Transverse colon (tissue), 4 donors: Measurements from ENCODE around the gene VAC14. TPM values are rescaled to one million over a fixed set of nuclear protein-coding genes. Genes with fewer than 3 reads are reported as not detected.
A peak's percentile ranks its signal among the peaks of the same experiment; 100 is the strongest.

Experiments
- DNase-seq: peaks from one replicate; pipeline ENCODE4 v3.0.0-alpha.2; 2019
- H3K27ac ChIP-seq, 4 donors: fragments of 200-600 bp; sonication (generic); 2 replicates each; pipeline ENCODE4 v1.5.1; 2016 to 2018; ENCODE audit warnings: inconsistent platforms in 4 of 4
- H3K27me3 ChIP-seq: fragments of 200-600 bp; sonication (generic); 2 replicates; pipeline ENCODE4 v1.5.1; 2017; ENCODE audit warnings: inconsistent platforms
- H3K36me3 ChIP-seq, 4 donors: fragments of 200-600 bp; sonication (generic); 2 replicates each; pipeline ENCODE4 v1.5.1; 2017 to 2019; ENCODE audit warnings: inconsistent platforms in 4 of 4
- H3K4me1 ChIP-seq, 4 donors: fragments of 200-600 bp; sonication (generic); 2 replicates each; pipeline ENCODE4 v1.5.1; 2017 to 2020; ENCODE audit warnings: inconsistent platforms in 4 of 4
- H3K4me3 ChIP-seq, 4 donors: fragments of 200-600 bp; sonication (generic); 1 replicate in 1 of 4; 2 replicates in 3 of 4; pipeline versions ENCODE4 v1.5.1 to v1.6.1; 2017 to 2019; ENCODE audit warnings: inconsistent platforms in 4 of 4
- H3K9me3 ChIP-seq, 2 donors: fragments of 200-600 bp; sonication (generic); 2 replicates each; pipeline ENCODE4 v1.5.1; 2017 to 2019; ENCODE audit warnings: inconsistent platforms in 2 of 2
- CTCF ChIP-seq, 5 experiments: fragments of 200-600 bp in 3 of 5; fragments of 450-650 bp in 2 of 5; sonication (generic) in 3 of 5; IDR thresholded peaks; 1 replicate in 2 of 5; 2 replicates in 3 of 5; pipeline ENCODE4 v1.5.1; 2016 to 2017; ENCODE audit warnings: antibody characterized with exemption in 5 of 5, inconsistent platforms in 3 of 5, mild to moderate bottlenecking in 2 of 5, moderate library complexity in 1 of 5
- EP300 ChIP-seq: sonication (generic); formaldehyde crosslinking; IDR thresholded peaks from one replicate; pipeline ENCODE4 v1.6.1; 2017; ENCODE audit warnings: antibody characterized with exemption, low read depth
- POLR2A ChIP-seq: fragments of 450-650 bp; IDR thresholded peaks from one replicate; pipeline ENCODE4 v1.6.1; 2016; ENCODE audit warnings: antibody characterized with exemption, mild to moderate bottlenecking, moderate library complexity
- POLR2AphosphoS5 ChIP-seq, 3 donors: sonication (generic); formaldehyde crosslinking; IDR thresholded peaks; one replicate each; pipeline ENCODE4 v1.6.1; 2016; ENCODE audit warnings: antibody characterized with exemption in 3 of 3
- WGBS, 2 donors: methylation state at CpG; one replicate each; pipeline ENCODE4 v1.1.5; 2018; ENCODE audit warnings: low coverage in 1 of 2; 5-methylcytosine and 5-hydroxymethylcytosine counted together
- in situ Hi-C, 4 donors: fragments of 200-750 bp; cut with MboI; loops; one replicate each; pipeline versions ENCODE4 v1.15.0 to v1.15.1; 2017; ENCODE audit warnings: low sequenced_read_pairs in 3 of 4, low pct_ligation_motif_present in 1 of 4, low pct_unique_long_range_greater_than_20kb in 1 of 4
- intact Hi-C: fragments of 100-400 bp; cut with DNase I; formaldehyde crosslinking; loops from one replicate; pipeline ENCODE4 v1.15.1; 2023; ENCODE audit warnings: low total_unique reads
- total RNA-seq, 4 donors: library from RNA; depleted of rRNA; stranded (reverse); fragments of >200 nt; gene quantifications; one replicate each; pipeline ENCODE4 v1.1.0, GENCODE V29; 2016

VAC14 gene
- total RNA-seq, 4 donors from 2014 or later = 37.2 to 270 (median 64.3) TPM

DNA sequence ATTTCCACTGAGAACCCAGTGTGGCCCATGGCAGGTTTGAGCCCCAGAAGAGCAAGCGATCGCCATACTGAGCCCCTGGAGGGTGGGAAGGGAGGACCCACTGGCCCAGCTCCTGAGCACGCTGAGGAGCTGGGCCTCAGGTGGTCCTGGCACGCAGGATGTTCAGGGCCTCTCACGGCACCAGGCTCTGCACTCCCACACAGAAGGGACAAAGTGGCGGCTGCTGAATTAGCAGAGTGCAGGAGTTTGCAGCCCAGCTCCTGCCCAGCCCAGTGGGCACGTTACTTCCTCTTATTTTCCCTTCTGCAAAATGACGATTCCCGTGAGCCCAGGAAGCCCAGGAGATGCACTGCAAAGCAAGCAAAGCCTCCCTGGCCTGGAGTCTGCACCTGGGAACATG, 72.8 kb downstream of the VAC14 start:
- no peaks in the 10 kb centered on the region for H3K27me3 ChIP-seq
- no peak for DNase-seq
- WGBS, 2 donors = 98% methylated on average over 8 of the region's 9 CpGs; no CpG with 5 or more reads in 1 of the 2 donors
- H3K4me1 ChIP-seq = peaks cover 18 to 30% (median 22%) of the 10 kb centered on the region in 4 donors
- intact Hi-C loops = no loop called here
- TF ChIP-seq POLR2AphosphoS5 (IDR thresholded peaks at IDR 0.05) (no peak), CTCF (IDR thresholded peaks at IDR 0.05) (no peak), POLR2A (no peak), EP300 (no peak)
- H3K4me3 ChIP-seq = no peak overlapping the region
- in situ Hi-C loops = no loop called here
- H3K9me3 ChIP-seq = no peaks in the 10 kb centered on the region
- peaks cover 0 to 8% (median 1%) of the 10 kb centered on the region in 4 donors for H3K36me3 ChIP-seq
- H3K27ac ChIP-seq = peak overlapping the region in 1 of 4 donors; percentile 84

GRCh38 chr16:70726892-70727361, 74.0 kb downstream of the VAC14 start:
- no peak for TF ChIP-seq CTCF (IDR thresholded peaks at IDR 0.05)
- TF ChIP-seq POLR2AphosphoS5 (IDR thresholded peaks at IDR 0.05) = peak in 1 of 3 donors; percentile 3
- intact Hi-C loops (no loop called here), in situ Hi-C loops (no loop called here)
- H3K27me3 ChIP-seq = no peaks in the 10 kb centered on the region
- H3K36me3 ChIP-seq = peaks cover 0 to 8% (median 1%) of the 10 kb centered on the region in 4 donors
- 59 to 73% methylated on average over 4 to 9 of the region's 9 CpGs for WGBS, 2 donors
- H3K27ac ChIP-seq = peak overlapping the region; percentile 72 to 90 (median 84)
- H3K4me3 ChIP-seq = no peak overlapping the region
- no peak for DNase-seq
- H3K9me3 ChIP-seq = no peaks in the 10 kb centered on the region
- H3K4me1 ChIP-seq = peaks cover 18 to 30% (median 22%) of the 10 kb centered on the region in 4 donors

GRCh38 chr16:70725912-70726828, 74.8 kb downstream of the VAC14 start:
- no peak overlapping the region for H3K4me3 ChIP-seq
- WGBS, 2 donors = 83% methylated on average over 31 of the region's 31 CpGs; no CpG with 5 or more reads in 1 of the 2 donors
- H3K9me3 ChIP-seq = no peaks in the 10 kb centered on the region
- in situ Hi-C loops = no loop called here
- intact Hi-C loops = no loop called here
- no peaks in the 10 kb centered on the region for H3K27me3 ChIP-seq
- peak overlapping the region; percentile 72 to 90 (median 84) for H3K27ac ChIP-seq
- H3K36me3 ChIP-seq = peaks cover 0 to 5% (median 1%) of the 10 kb centered on the region in 4 donors
- TF ChIP-seq EP300 (no peak), POLR2AphosphoS5 (IDR thresholded peaks at IDR 0.05) (peak in 1 of 3 donors; percentile 38), POLR2A (no peak)
- H3K4me1 ChIP-seq = peaks cover 18 to 30% (median 22%) of the 10 kb centered on the region in 4 donors
- peak; percentile 31 for DNase-seq

GRCh38 chr16:70725024-70725911, 75.7 kb downstream of the VAC14 start:
- Histone ChIP-seq H3K36me3 (peaks cover 0 to 3% (median 0%) of the 10 kb centered on the region in 4 donors), H3K27me3 (no peaks in the 10 kb centered on the region), H3K4me1 (peaks cover 18 to 30% (median 22%) of the 10 kb centered on the region in 4 donors), H3K27ac (peak overlapping the region; percentile 72 to 90 (median 84)), H3K4me3 (no peak overlapping the region), H3K9me3 (no peaks in the 10 kb centered on the region)
- 79 to 100% methylated on average over 1 to 21 of the region's 22 CpGs for WGBS, 2 donors
- DNase-seq = no peak
- in situ Hi-C loops (no loop called here), intact Hi-C loops (no loop called here)
- TF ChIP-seq CTCF (IDR thresholded peaks at IDR 0.05) = no peak
- no peak for TF ChIP-seq POLR2AphosphoS5 (IDR thresholded peaks at IDR 0.05)
- no peak for TF ChIP-seq POLR2A
- no peak for TF ChIP-seq EP300
